Osteoblast (primary cell): ENCODE measurements around the gene CEP68. TPM values are rescaled to one million over a fixed set of nuclear protein-coding genes. Genes with fewer than 3 reads are reported as not detected.

Source experiments
- DNase-seq: peaks from one replicate; pipeline ENCODE4 v3.0.0; 2011; ENCODE audit warnings: low spot score, mixed read lengths; ENCODE audit not compliant: insufficient read length; ENCODE audit errors: missing footprints
- H2AFZ ChIP-seq: 2 replicates; pipeline ENCODE4 v1.6.0; 2011; ENCODE audit warnings: mild to moderate bottlenecking, low read length
- H3K27ac ChIP-seq: 2 replicates; pipeline ENCODE4 v1.5.1; 2011; ENCODE audit warnings: mild to moderate bottlenecking, low read depth, low read length, moderate library complexity
- H3K27me3 ChIP-seq: 2 replicates; pipeline ENCODE4 v1.6.0; 2012; ENCODE audit warnings: mild to moderate bottlenecking, control low read depth, inconsistent platforms, low read length, moderate library complexity; ENCODE audit not compliant: insufficient read depth
- H3K36me3 ChIP-seq: 2 replicates; pipeline ENCODE4 v1.5.1; 2011; ENCODE audit warnings: mild to moderate bottlenecking, low read length, control low read depth, moderate library complexity; ENCODE audit not compliant: insufficient read depth
- H3K4me1 ChIP-seq: 2 replicates; pipeline ENCODE4 v1.5.1; 2011; ENCODE audit warnings: mild to moderate bottlenecking, low read length, control low read depth, moderate library complexity; ENCODE audit not compliant: insufficient read depth
- H3K4me2 ChIP-seq: 2 replicates; pipeline ENCODE4 v1.6.0; 2011; ENCODE audit warnings: mild to moderate bottlenecking, low read length; ENCODE audit not compliant: insufficient read depth
- H3K4me3 ChIP-seq: fragments of 200-600 bp; sonication (generic); 3 replicates; pipeline ENCODE4 v1.5.1; 2012; ENCODE audit warnings: mild to moderate bottlenecking, low read length, inconsistent platforms; ENCODE audit not compliant: insufficient read depth
- H3K79me2 ChIP-seq: 2 replicates; pipeline ENCODE4 v1.6.0; 2012; ENCODE audit warnings: mild to moderate bottlenecking, low read length, control low read depth, inconsistent platforms; ENCODE audit not compliant: insufficient read depth
- H3K9me3 ChIP-seq: 2 replicates; pipeline ENCODE4 v1.5.1; 2011; ENCODE audit warnings: low read depth, low read length, control low read depth
- H4K20me1 ChIP-seq: 2 replicates; pipeline ENCODE4 v1.6.0; 2012; ENCODE audit warnings: mild to moderate bottlenecking, low read length, control low read depth; ENCODE audit not compliant: insufficient read depth
- total RNA-seq: library from RNA; depleted of rRNA; stranded (reverse); fragments of >200 nt; gene quantifications from 2 replicates; pipeline ENCODE4 v1.2.3, GENCODE V29; 2012
- TF ChIP-seq, protein P1 (sequence below): IDR thresholded peaks from 2 replicates; pipeline ENCODE4 v1.5.1; 2011; ENCODE audit warnings: mild to moderate bottlenecking, low read depth, low read length, moderate library complexity; ENCODE audit errors: extremely low read depth

Gene CEP68
- total RNA-seq, 1 donor = 14.5 TPM

DNA sequence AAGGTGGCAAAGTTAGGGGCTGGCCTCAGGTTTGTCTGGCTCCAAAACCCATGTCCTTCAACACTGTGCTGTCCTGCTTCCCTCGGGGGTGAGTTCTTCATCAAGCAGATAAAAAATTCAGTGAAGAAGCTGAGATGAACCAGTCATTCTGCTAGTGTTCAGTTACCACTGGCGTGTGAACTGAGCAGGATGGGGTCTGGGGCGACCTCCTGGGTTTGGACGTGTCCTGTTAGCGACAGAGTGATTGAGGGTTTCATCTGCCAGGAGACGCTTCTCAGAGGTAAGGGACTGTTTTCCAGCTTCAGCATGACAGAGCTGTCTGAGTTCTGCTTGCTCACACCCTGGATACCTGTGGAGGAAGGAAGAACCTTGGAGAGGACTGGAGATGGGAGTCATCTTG lies 14.6 kb downstream of the CEP68 start:
- no peaks in the 10 kb centered on the region for H3K9me3 ChIP-seq
- H3K4me2 ChIP-seq = no peak overlapping the region
- peaks cover 11% of the 10 kb centered on the region for H4K20me1 ChIP-seq
- no peak for DNase-seq
- peaks cover 27% of the 10 kb centered on the region for H3K79me2 ChIP-seq
- no peak overlapping the region for H3K4me3 ChIP-seq
- no peaks in the 10 kb centered on the region for H3K27me3 ChIP-seq
- H3K36me3 ChIP-seq = peaks cover 42% of the 10 kb centered on the region
- TF ChIP-seq, protein P1, sequence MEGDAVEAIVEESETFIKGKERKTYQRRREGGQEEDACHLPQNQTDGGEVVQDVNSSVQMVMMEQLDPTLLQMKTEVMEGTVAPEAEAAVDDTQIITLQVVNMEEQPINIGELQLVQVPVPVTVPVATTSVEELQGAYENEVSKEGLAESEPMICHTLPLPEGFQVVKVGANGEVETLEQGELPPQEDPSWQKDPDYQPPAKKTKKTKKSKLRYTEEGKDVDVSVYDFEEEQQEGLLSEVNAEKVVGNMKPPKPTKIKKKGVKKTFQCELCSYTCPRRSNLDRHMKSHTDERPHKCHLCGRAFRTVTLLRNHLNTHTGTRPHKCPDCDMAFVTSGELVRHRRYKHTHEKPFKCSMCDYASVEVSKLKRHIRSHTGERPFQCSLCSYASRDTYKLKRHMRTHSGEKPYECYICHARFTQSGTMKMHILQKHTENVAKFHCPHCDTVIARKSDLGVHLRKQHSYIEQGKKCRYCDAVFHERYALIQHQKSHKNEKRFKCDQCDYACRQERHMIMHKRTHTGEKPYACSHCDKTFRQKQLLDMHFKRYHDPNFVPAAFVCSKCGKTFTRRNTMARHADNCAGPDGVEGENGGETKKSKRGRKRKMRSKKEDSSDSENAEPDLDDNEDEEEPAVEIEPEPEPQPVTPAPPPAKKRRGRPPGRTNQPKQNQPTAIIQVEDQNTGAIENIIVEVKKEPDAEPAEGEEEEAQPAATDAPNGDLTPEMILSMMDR = no peak
- H3K27ac ChIP-seq = peak overlapping the region; percentile 53
- H2AFZ ChIP-seq = no peak overlapping the region
- peaks cover 25% of the 10 kb centered on the region for H3K4me1 ChIP-seq

DNA sequence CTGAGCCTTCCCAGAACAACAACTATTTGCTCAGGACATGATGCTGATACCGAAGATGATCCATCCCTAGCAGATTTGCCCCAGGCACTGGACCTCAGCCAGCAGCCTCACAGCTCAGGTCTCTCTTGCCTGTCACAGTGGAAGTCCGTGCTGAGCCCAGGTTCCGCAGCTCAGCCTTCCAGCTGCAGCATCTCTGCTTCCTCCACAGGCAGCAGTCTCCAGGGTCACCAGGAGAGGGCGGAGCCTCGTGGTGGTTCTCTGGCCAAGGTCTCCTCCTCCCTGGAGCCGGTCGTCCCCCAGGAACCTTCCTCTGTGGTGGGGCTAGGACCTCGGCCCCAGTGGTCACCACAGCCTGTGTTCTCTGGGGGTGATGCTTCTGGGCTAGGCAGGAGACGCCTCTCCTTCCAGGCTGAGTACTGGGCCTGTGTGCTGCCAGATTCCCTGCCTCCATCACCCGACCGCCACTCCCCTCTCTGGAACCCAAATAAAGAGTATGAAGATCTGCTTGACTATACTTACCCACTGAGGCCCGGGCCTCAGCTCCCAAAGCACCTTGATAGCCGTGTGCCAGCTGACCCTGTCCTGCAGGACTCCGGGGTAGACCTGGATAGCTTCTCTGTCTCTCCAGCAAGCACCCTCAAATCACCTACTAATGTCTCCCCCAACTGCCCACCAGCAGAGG lies 15.4 kb downstream of the CEP68 start:
- no peaks in the 10 kb centered on the region for H3K27me3 ChIP-seq
- H3K4me2 ChIP-seq = no peak overlapping the region
- no peak for DNase-seq
- peaks cover 26% of the 10 kb centered on the region for H3K79me2 ChIP-seq
- no peak overlapping the region for H2AFZ ChIP-seq
- TF ChIP-seq, protein P1 = peak; percentile 21
- peaks cover 15% of the 10 kb centered on the region for H4K20me1 ChIP-seq
- H3K9me3 ChIP-seq = no peaks in the 10 kb centered on the region
- no peak overlapping the region for H3K27ac ChIP-seq
- peaks cover 29% of the 10 kb centered on the region for H3K4me1 ChIP-seq
- peaks cover 42% of the 10 kb centered on the region for H3K36me3 ChIP-seq
- no peak overlapping the region for H3K4me3 ChIP-seq

DNA sequence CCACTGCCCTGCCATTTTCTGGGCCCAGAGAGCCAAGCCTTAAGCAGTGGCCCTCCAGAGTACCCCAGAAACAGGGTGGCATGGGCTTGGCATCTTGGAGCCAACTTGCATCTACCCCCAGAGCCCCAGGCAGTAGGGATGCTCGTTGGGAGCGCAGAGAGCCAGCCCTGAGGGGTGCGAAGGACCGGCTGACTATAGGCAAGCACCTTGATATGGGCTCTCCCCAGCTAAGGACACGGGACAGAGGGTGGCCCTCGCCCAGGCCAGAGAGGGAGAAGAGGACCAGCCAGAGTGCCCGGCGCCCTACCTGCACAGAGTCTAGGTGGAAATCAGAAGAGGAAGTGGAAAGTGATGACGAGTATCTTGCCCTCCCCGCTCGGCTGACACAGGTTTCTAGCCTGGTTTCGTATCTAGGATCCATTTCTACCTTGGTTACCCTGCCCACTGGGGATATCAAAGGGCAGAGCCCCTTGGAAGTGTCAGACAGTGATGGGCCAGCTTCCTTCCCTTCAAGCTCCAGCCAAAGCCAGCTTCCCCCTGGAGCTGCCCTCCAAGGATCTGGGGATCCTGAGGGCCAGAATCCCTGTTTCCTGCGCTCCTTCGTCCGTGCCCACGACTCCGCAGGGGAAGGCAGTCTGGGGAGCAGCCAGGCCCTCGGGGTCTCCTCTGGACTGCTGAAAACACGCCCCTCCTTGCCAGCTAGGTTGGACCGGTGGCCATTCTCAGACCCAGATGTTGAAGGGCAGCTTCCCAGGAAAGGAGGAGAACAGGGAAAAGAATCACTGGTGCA lies 16.2 kb downstream of the CEP68 start:
- TF ChIP-seq, protein P1 = no peak
- H4K20me1 ChIP-seq = peaks cover 16% of the 10 kb centered on the region

More for the DNA sequence above, 16.2 kb downstream of the CEP68 start:
- DNase-seq = no peak
- Histone ChIP-seq H3K27me3 (no peaks in the 10 kb centered on the region), H3K36me3 (peaks cover 45% of the 10 kb centered on the region), H3K4me2 (no peak overlapping the region), H3K9me3 (no peaks in the 10 kb centered on the region), H2AFZ (no peak overlapping the region), H3K79me2 (peaks cover 25% of the 10 kb centered on the region), H3K4me3 (no peak overlapping the region), H3K4me1 (peaks cover 34% of the 10 kb centered on the region), H3K27ac (no peak overlapping the region)
